Mucosa of descending colon (tissue), 3 donors: Measurements from ENCODE around the gene MYO7B. TPM values are rescaled to one million over a fixed set of nuclear protein-coding genes. Genes with fewer than 3 reads are reported as not detected.

Experiments
- ATAC-seq: fragments of 200-7000 bp; cut with Tn5 transposase; one replicate; pipeline ENCODE4 v1.9.1; 2020; ENCODE audit warnings: mild to moderate bottlenecking, moderate library complexity
- DNase-seq, 3 donors: peaks; one replicate each; pipeline ENCODE4 v3.0.0-alpha.2; 2020
- H3K36me3 ChIP-seq: fragments of 200-600 bp; one replicate; pipeline ENCODE4 v1.8.0; 2021; ENCODE audit warnings: low read depth, mild to moderate bottlenecking
- H3K4me1 ChIP-seq: fragments of 200-600 bp; one replicate; pipeline ENCODE4 v1.8.0; 2021; ENCODE audit warnings: low read depth, mild to moderate bottlenecking
- H3K4me3 ChIP-seq: fragments of 200-600 bp; one replicate; pipeline ENCODE4 v1.8.0; 2021; ENCODE audit warnings: mild to moderate bottlenecking
- H3K9me3 ChIP-seq: fragments of 200-600 bp; one replicate; pipeline ENCODE4 v1.8.0; 2021; ENCODE audit warnings: mild to moderate bottlenecking
- CTCF ChIP-seq: fragments of 200-600 bp; IDR thresholded peaks from one replicate; pipeline ENCODE4 v1.8.0; 2022; ENCODE audit warnings: antibody characterized with exemption, mild to moderate bottlenecking
- intact Hi-C, 2 donors: fragments of 100-400 bp; cut with DNase I in 1 of 2; cut with micrococcal nuclease in 1 of 2; formaldehyde crosslinking; loops; one replicate each; pipeline versions ENCODE4 v1.11.0 to v1.11.1; 2022; cut with DNase I, micrococcal nuclease
- total RNA-seq, 3 donors: library from RNA; stranded (reverse); fragmentation: NEBNext Ultra II Directional in 2 of 3; extraction: Animal tissue kit (Norgen Biotek cat#: 25700) in 2 of 3; gene quantifications; one replicate each; pipeline versions ENCODE4 v1.2.1 to v1.2.4, GENCODE V29; 2021 to 2023
- donor health status: DM: no; HTN: no; CAD: no; lungs with moderate emphysema.
- donor health status: DM: no; HTN: no; CAD: no.
- donor health status: DM: no; HTN: yes; CAD: no.

Gene MYO7B
- total RNA-seq, 3 donors from 2014 or later = 118 to 305 (median 199) TPM

- DNase-seq = peak; percentile 36 to 51 (median 46)
- intact Hi-C loops = loop anchor here in 1 of 2 donors (10.0 kb wide), 1 partner anchor 49 kb away; no protein-coding TSS in a partner anchor
- H3K4me3 ChIP-seq = no peak within 1 kb of the TSS
Measured at GRCh38 chr2:127645395-127646291, 110.2 kb downstream of the MYO7B start, which contains the start of gene GPR17. Gene GPR17, plus strand, starts transcription at chr2:127646153. Its CDS starts 4,583 bp downstream, at chr2:127650736.

GRCh38 chr2:127646487-127647241 is 111.2 kb downstream of the MYO7B start:
- H3K4me1 ChIP-seq = peaks cover 6% of the 10 kb centered on the region
- peak in 2 of 3 donors; percentile 16 to 46 for DNase-seq

More at GRCh38 chr2:127645395-127646291, 110.2 kb downstream of the MYO7B start, which contains the start of gene GPR17:
- Histone ChIP-seq H3K9me3 (no peaks in the 10 kb centered on the region), H3K36me3 (no peaks in the 10 kb centered on the region), H3K4me1 (peaks cover 6% of the 10 kb centered on the region)
- TF ChIP-seq CTCF = no peak
- peak; percentile 14 for ATAC-seq

GRCh38 chr2:127647242-127648190 is 112.0 kb downstream of the MYO7B start:
- intact Hi-C loops = loop anchor here in 1 of 2 donors (10.0 kb wide), 1 partner anchor 47 kb away; no protein-coding TSS in a partner anchor
- ATAC-seq (no peak), DNase-seq (peak in 2 of 3 donors; percentile 24 to 39)
- H3K9me3 ChIP-seq = no peaks in the 10 kb centered on the region
- no peaks in the 10 kb centered on the region for H3K36me3 ChIP-seq
- peaks cover 6% of the 10 kb centered on the region for H3K4me1 ChIP-seq
- no peak for TF ChIP-seq CTCF
- no peak overlapping the region for H3K4me3 ChIP-seq

More at GRCh38 chr2:127646487-127647241, 111.2 kb downstream of the MYO7B start:
- ATAC-seq = no peak
- no peak for TF ChIP-seq CTCF
- Histone ChIP-seq H3K36me3 (no peaks in the 10 kb centered on the region), H3K4me3 (no peak overlapping the region), H3K9me3 (no peaks in the 10 kb centered on the region)
- intact Hi-C loops = loop anchor here in 1 of 2 donors (10.0 kb wide), 1 partner anchor 48 kb away; no protein-coding TSS in a partner anchor

GRCh38 chr2:127648321-127648720 is 112.8 kb downstream of the MYO7B start:
- intact Hi-C loops = loop anchor here in 1 of 2 donors (10.0 kb wide), 1 partner anchor 46 kb away; no protein-coding TSS in a partner anchor

More at GRCh38 chr2:127648321-127648720, 112.8 kb downstream of the MYO7B start:
- Histone ChIP-seq H3K36me3 (no peaks in the 10 kb centered on the region), H3K4me3 (no peak overlapping the region), H3K9me3 (no peaks in the 10 kb centered on the region), H3K4me1 (peaks cover 6% of the 10 kb centered on the region)
- no peak for TF ChIP-seq CTCF
- ATAC-seq (no peak), DNase-seq (peak in 2 of 3 donors; percentile 18 to 37)
